Measurements from ENCODE around the gene SOD2.
"Not testable (repeated sequence)": the region's sequence is repeated elsewhere in the genome, so short reads cannot be mapped to it uniquely, and the experiment has no call there.

The SOD2 gene

DNA sequence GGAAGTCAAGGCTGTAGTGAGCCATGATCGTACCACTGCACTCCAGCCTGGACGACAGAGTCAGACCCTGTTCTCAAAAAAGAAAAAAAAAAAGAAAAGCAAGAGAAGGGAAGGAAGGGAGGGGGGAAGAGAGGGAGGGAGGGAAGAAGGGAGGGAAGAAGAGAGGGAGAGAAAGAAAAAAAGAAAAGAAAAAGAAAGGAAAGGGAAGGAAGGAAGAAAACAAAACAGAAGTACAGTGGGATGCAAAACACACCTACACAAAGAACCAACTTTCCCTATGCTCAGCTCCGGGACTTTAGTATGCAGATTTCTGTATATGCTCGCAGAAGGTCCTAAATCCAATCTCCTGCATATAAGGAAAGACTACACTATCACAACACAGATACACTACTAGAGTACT is 31.7 kb upstream of the SOD2 start:
- Mint-ChIP-seq H3K27me3 (ENCODE audit: low read depth) (no peaks in the 10 kb centered on the region), H3K36me3 (ENCODE audit: low read depth) (peaks cover 32% of the 10 kb centered on the region), H3K27ac (no peak overlapping the region), H3K9me3 (peaks cover 11% of the 10 kb centered on the region), H3K4me1 (ENCODE audit: low read depth) (peaks cover 29% of the 10 kb centered on the region), H3K4me3 (peak overlapping the region; percentile 42)

GRCh38 chr6:159723259-159723658 is 30.2 kb upstream of the SOD2 start:
- no peak overlapping the region for H3K4me3 Mint-ChIP-seq
- H3K36me3 Mint-ChIP-seq (ENCODE audit: low read depth) = peaks cover 26% of the 10 kb centered on the region
- H3K4me1 Mint-ChIP-seq (ENCODE audit: low read depth) = peaks cover 15% of the 10 kb centered on the region
- no peak overlapping the region for H3K27ac Mint-ChIP-seq
- H3K9me3 Mint-ChIP-seq = peaks cover 11% of the 10 kb centered on the region
- no peaks in the 10 kb centered on the region for H3K27me3 Mint-ChIP-seq (ENCODE audit: low read depth)

GRCh38 chr6:159722655-159723054 is 29.6 kb upstream of the SOD2 start:
- peaks cover 23% of the 10 kb centered on the region for H3K36me3 Mint-ChIP-seq (ENCODE audit: low read depth)
- peaks cover 11% of the 10 kb centered on the region for H3K9me3 Mint-ChIP-seq
- no peak overlapping the region for H3K27ac Mint-ChIP-seq
- H3K4me3 Mint-ChIP-seq = no peak overlapping the region
- H3K4me1 Mint-ChIP-seq (ENCODE audit: low read depth) = peaks cover 15% of the 10 kb centered on the region
- no peaks in the 10 kb centered on the region for H3K27me3 Mint-ChIP-seq (ENCODE audit: low read depth)

DNA sequence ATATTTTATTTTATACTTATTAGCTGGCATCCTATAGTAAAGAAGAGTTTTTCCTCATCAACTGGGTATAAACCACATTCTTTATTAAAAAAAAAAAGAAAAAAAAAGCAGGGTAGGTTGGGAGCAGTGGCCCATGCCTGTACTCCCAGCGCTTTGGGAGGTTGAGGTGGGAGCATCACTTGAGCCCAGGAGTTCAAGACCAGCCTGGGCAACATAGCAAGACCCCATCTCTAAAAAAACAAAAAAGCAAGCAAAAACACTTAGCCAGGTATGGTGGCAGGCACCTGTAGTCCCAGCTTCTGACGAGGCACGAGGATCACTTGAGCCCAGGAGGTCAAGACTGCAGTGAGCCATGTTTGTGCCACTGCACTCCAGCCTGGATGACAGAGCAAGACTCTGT is 28.9 kb upstream of the SOD2 start:
- not testable (repeated sequence) for H3K4me3 Mint-ChIP-seq; H3K27ac Mint-ChIP-seq; H3K27me3 Mint-ChIP-seq (ENCODE audit: low read depth)
- peaks cover 11% of the 10 kb centered on the region for H3K9me3 Mint-ChIP-seq
- peaks cover 23% of the 10 kb centered on the region for H3K36me3 Mint-ChIP-seq (ENCODE audit: low read depth)
- peaks cover 15% of the 10 kb centered on the region for H3K4me1 Mint-ChIP-seq (ENCODE audit: low read depth)

DNA sequence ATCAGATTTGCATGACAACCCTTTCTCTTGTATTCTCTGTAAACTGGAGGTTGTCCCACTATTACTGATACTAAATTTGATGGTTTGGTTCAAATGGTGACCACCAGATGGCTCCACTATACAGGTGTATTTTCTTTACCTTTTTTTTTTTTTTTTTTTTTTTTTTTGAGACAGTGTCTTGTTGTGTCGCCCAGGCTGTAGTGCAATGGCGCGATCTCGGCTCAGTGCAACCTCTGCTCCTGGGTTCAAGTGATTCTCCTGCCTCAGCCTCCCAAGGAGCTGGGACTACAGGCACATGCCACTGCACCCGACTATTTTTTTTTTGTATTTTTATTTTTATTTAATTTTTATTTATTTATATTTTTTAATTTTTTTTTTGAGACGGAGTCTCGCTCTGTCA is 27.7 kb upstream of the SOD2 start:
- Mint-ChIP-seq H3K27ac (no peak overlapping the region), H3K27me3 (ENCODE audit: low read depth) (no peaks in the 10 kb centered on the region), H3K9me3 (peaks cover 11% of the 10 kb centered on the region), H3K4me3 (no peak overlapping the region), H3K36me3 (ENCODE audit: low read depth) (peaks cover 19% of the 10 kb centered on the region), H3K4me1 (ENCODE audit: low read depth) (peaks cover 8% of the 10 kb centered on the region)

- no peak overlapping the region for H3K27ac Mint-ChIP-seq
- H3K4me1 Mint-ChIP-seq (ENCODE audit: low read depth) = peaks cover 10% of the 10 kb centered on the region
- peaks cover 11% of the 10 kb centered on the region for H3K9me3 Mint-ChIP-seq
- H3K4me3 Mint-ChIP-seq = no peak overlapping the region
- no peaks in the 10 kb centered on the region for H3K27me3 Mint-ChIP-seq (ENCODE audit: low read depth)
- peaks cover 17% of the 10 kb centered on the region for H3K36me3 Mint-ChIP-seq (ENCODE audit: low read depth)
Measured at GRCh38 chr6:159719287-159719686, 26.2 kb upstream of the SOD2 start.

DNA sequence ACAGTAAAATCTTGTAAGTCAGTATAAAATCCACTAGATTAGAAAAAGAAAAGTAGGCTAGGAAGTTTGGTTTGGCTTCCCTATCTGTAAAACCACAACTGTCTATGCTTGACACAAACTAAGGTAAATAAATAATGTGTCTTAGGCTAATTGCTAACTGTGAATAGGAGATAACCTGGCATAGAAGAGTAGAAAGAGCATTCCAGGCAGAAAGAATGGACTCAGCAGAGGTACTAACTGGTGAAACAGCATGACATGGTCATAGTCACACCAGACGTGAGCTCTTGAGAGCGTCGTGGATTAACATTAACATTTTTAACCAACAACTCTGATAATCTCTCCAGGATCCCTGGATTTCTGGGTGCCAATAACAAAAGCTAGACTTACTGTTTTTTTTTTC is 25.6 kb upstream of the SOD2 start:
- Mint-ChIP-seq H3K36me3 (ENCODE audit: low read depth) (peaks cover 13% of the 10 kb centered on the region), H3K4me1 (ENCODE audit: low read depth) (peaks cover 10% of the 10 kb centered on the region), H3K9me3 (peaks cover 11% of the 10 kb centered on the region), H3K27me3 (ENCODE audit: low read depth) (no peaks in the 10 kb centered on the region), H3K27ac (no peak overlapping the region), H3K4me3 (no peak overlapping the region)

DNA sequence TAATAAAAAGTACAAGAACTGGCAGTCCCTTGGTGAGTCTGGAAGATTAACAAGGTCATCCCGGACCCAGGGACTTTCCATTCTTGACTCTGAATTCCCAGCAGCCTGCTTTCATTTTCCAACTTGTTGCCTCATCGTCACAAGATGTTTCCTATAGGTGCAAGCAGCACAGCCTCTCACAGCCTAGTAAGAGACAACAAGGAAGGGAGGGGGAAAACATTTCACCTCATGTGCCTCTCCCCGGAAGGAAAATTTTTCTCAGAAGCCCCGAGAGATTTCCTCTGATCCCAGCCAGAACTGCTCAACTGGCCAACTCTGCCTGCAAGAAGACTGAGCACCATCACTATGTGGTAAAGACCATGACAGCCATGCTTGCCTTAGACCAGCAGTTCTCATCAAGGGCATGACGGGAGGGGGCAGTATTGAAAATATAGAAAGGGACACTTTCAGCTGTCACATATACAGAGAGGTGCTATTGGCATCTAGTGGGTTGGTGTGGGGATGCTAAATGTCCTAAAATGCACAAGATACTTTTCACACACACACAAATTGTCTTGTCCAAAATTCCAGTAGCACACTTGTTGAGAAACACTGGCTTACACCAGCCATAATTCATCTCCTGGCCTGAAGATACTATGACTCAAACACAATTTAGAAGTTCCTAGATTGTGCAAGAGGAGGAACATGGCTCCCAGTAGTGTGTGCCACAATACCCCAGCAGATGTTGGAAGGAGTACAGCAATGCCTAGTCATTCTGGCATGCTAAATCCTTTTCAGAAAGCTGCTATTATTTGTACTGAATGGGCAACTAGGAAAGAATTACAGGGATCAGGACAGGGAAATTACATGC is 23.4 kb upstream of the SOD2 start:
- peaks cover 8% of the 10 kb centered on the region for H3K4me1 Mint-ChIP-seq (ENCODE audit: low read depth)
- no peaks in the 10 kb centered on the region for H3K9me3 Mint-ChIP-seq
- H3K4me3 Mint-ChIP-seq = no peak overlapping the region
- H3K27me3 Mint-ChIP-seq (ENCODE audit: low read depth) = no peaks in the 10 kb centered on the region
- no peaks in the 10 kb centered on the region for H3K36me3 Mint-ChIP-seq (ENCODE audit: low read depth)
- no peak overlapping the region for H3K27ac Mint-ChIP-seq

DNA sequence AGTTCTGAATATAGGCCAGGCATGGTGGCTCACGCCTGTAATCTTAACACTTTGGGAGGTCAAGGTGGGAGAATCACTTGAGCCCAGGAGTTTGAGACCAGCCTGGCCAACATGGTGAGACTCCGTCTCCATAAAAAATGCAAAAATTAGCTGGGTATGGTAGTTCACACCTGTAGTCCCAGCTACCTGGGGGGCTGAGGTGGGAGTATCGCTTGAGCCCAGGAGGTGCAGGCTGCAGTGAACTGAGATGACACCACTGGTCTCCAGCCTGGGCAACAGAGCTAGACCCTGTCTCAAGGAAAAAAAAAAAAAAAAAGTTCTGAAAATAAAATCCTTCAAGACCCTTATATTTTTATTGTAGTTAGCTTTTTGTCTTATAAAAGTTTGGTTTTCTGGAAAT is 22.6 kb upstream of the SOD2 start:
- H3K4me1 Mint-ChIP-seq (ENCODE audit: low read depth) = peaks cover 8% of the 10 kb centered on the region
- no peak overlapping the region for H3K27ac Mint-ChIP-seq
- no peak overlapping the region for H3K4me3 Mint-ChIP-seq
- no peaks in the 10 kb centered on the region for H3K27me3 Mint-ChIP-seq (ENCODE audit: low read depth)
- no peaks in the 10 kb centered on the region for H3K36me3 Mint-ChIP-seq (ENCODE audit: low read depth)
- H3K9me3 Mint-ChIP-seq = no peaks in the 10 kb centered on the region

GRCh38 chr6:159715166-159715565 is 22.1 kb upstream of the SOD2 start:
- Mint-ChIP-seq H3K36me3 (ENCODE audit: low read depth) (no peaks in the 10 kb centered on the region), H3K27ac (no peak overlapping the region), H3K27me3 (ENCODE audit: low read depth) (no peaks in the 10 kb centered on the region), H3K4me1 (ENCODE audit: low read depth) (peaks cover 8% of the 10 kb centered on the region), H3K4me3 (no peak overlapping the region), H3K9me3 (no peaks in the 10 kb centered on the region)

- Mint-ChIP-seq H3K4me1 (ENCODE audit: low read depth) (peaks cover 8% of the 10 kb centered on the region), H3K27me3 (ENCODE audit: low read depth) (peaks cover 2% of the 10 kb centered on the region), H3K36me3 (ENCODE audit: low read depth) (no peaks in the 10 kb centered on the region), H3K9me3 (peaks cover 5% of the 10 kb centered on the region), H3K27ac (no peak overlapping the region), H3K4me3 (no peak overlapping the region)
Measured at GRCh38 chr6:159714404-159714803, 21.4 kb upstream of the SOD2 start.

DNA sequence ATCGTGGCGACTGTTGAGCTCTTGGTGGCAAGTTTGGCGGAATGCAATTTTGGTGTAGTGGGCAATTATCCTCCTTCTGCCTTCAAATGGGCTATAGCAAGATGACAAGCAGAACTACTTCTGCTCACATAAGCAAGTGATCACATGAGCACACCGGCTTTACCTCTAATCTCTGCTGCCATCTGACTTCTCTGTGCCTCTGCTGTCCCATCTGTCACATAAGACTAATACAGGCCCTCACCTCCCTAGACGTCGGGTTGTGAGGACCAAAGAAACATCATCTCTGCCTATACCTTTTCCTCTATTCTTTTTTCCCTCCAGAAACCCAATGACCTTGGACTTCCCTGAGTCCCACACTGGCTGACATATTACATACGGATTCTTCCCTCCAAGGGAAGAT is 20.9 kb upstream of the SOD2 start:
- peaks cover 5% of the 10 kb centered on the region for H3K27me3 Mint-ChIP-seq (ENCODE audit: low read depth)
- no peaks in the 10 kb centered on the region for H3K36me3 Mint-ChIP-seq (ENCODE audit: low read depth)
- H3K4me1 Mint-ChIP-seq (ENCODE audit: low read depth) = peaks cover 8% of the 10 kb centered on the region
- no peak overlapping the region for H3K27ac Mint-ChIP-seq
- H3K9me3 Mint-ChIP-seq = peaks cover 8% of the 10 kb centered on the region
- no peak overlapping the region for H3K4me3 Mint-ChIP-seq

DNA sequence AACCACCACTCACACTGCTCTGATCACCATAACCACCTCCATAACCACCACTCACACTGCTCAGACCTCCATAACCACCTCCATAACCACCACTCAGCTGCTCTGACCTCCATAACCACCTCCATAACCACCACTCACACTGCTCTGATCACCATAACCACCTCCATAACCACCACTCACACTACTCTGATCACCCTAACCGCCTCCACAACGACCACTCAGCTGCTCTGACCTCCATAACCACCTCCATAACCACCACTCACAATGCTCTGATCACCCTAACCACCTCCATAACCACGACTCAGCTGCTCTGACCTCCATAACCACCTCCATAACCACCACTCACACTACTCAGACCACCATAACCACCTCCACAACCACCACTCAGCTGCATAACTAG is 19.3 kb upstream of the SOD2 start:
- H3K4me1 Mint-ChIP-seq (ENCODE audit: low read depth); H3K9me3 Mint-ChIP-seq; H3K27ac Mint-ChIP-seq; H3K4me3 Mint-ChIP-seq; H3K36me3 Mint-ChIP-seq (ENCODE audit: low read depth): not testable (repeated sequence)
- H3K27me3 Mint-ChIP-seq (ENCODE audit: low read depth) = peaks cover 14% of the 10 kb centered on the region

DNA sequence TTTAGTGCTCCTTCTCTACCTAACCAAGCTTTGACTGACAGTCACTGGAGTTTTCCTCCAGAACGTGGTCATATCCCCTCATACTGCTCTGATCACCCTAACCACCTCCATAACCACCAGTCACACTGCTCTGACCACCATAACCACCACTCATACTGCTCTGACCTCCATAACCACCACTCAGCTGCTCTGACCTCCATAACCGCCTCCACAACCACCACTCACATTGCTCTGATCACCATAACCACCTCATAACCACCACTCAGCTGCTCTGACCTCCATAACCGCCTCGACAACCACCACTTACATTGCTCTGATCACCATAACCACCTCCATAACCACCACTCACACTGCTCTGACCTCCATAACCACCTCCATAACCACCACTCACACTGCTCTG is 17.6 kb upstream of the SOD2 start:
- H3K27me3 Mint-ChIP-seq (ENCODE audit: low read depth) = peaks cover 28% of the 10 kb centered on the region
- H3K36me3 Mint-ChIP-seq (ENCODE audit: low read depth); H3K4me1 Mint-ChIP-seq (ENCODE audit: low read depth); H3K27ac Mint-ChIP-seq; H3K4me3 Mint-ChIP-seq; H3K9me3 Mint-ChIP-seq: not testable (repeated sequence)

DNA sequence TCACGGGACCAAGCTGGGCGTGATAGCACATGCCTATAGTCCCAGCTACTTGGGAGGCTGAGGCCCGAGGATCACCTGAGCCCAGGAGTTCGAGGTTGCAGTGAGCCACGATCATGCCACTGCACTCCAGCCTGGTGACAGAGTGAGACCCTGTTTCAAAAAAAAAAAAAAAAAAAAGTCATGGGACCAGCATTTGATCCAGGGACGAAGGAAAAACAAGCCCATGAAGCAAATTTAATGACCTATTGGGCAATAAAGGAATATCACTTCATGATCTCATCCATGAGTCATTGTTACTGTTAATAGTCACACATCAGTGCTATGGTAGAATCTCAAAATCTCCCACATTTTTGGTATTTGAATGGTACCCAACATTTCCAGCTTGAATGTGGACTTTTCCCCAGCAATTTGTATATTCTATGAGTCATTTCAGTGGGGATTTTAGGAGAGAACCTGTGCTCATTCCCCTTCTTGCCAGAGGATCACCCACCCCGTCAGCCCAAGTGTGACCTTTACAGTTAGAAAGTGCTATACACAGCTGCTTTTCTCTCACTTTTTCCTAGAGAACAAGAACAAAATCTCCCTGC is 8.5 kb upstream of the SOD2 start:
- Mint-ChIP-seq H3K27ac (no peak overlapping the region), H3K4me1 (ENCODE audit: low read depth) (peaks cover 10% of the 10 kb centered on the region), H3K27me3 (ENCODE audit: low read depth) (peaks cover 5% of the 10 kb centered on the region), H3K4me3 (no peak overlapping the region), H3K9me3 (peaks cover 4% of the 10 kb centered on the region), H3K36me3 (ENCODE audit: low read depth) (peaks cover 1% of the 10 kb centered on the region)
